Measurements from ENCODE around the gene SEC61A2. TPM values are rescaled to one million over a fixed set of nuclear protein-coding genes. Genes with fewer than 3 reads are reported as not detected.

Gene SEC61A2
- total and polyA plus RNA-seq, 4 donors: 2.8 to 17.5 (median 6.3) TPM

- no peaks in the 10 kb centered on the region for H3K27me3 ChIP-seq (ENCODE audit: control insufficient read depth in 3 of 3, insufficient read depth in 3 of 3, low read length in 2 of 3)
- TF ChIP-seq, protein P1, sequence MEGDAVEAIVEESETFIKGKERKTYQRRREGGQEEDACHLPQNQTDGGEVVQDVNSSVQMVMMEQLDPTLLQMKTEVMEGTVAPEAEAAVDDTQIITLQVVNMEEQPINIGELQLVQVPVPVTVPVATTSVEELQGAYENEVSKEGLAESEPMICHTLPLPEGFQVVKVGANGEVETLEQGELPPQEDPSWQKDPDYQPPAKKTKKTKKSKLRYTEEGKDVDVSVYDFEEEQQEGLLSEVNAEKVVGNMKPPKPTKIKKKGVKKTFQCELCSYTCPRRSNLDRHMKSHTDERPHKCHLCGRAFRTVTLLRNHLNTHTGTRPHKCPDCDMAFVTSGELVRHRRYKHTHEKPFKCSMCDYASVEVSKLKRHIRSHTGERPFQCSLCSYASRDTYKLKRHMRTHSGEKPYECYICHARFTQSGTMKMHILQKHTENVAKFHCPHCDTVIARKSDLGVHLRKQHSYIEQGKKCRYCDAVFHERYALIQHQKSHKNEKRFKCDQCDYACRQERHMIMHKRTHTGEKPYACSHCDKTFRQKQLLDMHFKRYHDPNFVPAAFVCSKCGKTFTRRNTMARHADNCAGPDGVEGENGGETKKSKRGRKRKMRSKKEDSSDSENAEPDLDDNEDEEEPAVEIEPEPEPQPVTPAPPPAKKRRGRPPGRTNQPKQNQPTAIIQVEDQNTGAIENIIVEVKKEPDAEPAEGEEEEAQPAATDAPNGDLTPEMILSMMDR (IDR thresholded peaks at IDR 0.05; ENCODE audit: control extremely low read depth, extremely low read depth): no peak
- WGBS, 2 donors: 79 to 90% methylated on average over 4 of the region's 4 CpGs
- H3K36me3 ChIP-seq (ENCODE audit: control insufficient read depth in 4 of 4, insufficient read depth in 4 of 4, low read length in 4 of 4): peaks cover 20 to 26% (median 21%) of the 10 kb centered on the region in 4 donors
- no peak for DNase-seq
- no peak overlapping the region for H3K27ac ChIP-seq (ENCODE audit: low read depth in 1 of 2, low read length in 1 of 2)
- no peak overlapping the region for H3K9ac ChIP-seq (ENCODE audit: insufficient read depth in 1 of 2, low read length in 2 of 2)
- no peaks in the 10 kb centered on the region for H3K4me1 ChIP-seq (ENCODE audit: control insufficient read depth in 5 of 5, insufficient read depth in 5 of 5, low read length in 5 of 5)
- no peak overlapping the region for H3K4me3 ChIP-seq
- no peak for ATAC-seq (ENCODE audit: insufficient read depth, low FRiP score)
- no peaks in the 10 kb centered on the region for H3K9me3 ChIP-seq (ENCODE audit: control insufficient read depth in 4 of 4, insufficient read depth in 3 of 4, low read length in 3 of 4)
Measured at GRCh38 chr10:12098966-12099365, 30.5 kb upstream of the SEC61A2 start.

DNA sequence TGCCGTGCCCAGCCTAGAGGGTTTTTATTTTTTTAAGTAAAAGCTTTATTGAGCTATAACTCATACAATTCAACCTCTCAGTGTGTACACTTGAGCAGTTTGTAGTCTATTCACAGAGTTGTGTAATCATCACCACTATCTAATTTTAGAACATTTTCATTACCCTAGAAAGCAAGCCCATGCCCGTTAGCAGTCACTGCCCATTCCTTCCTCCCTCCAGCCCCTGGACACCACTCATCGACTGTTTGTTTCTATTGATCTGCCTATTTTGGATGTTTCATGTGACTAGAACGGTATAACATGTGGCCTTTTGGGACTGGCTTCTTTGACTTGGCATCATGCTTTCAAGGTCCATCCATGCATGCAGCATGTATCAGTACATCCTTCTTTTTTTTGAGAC, 25.7 kb upstream of the SEC61A2 start:
- DNase-seq: no peak
- Histone ChIP-seq H3K27me3 (ENCODE audit: control insufficient read depth in 3 of 3, insufficient read depth in 3 of 3, low read length in 2 of 3) (no peaks in the 10 kb centered on the region), H3K27ac (ENCODE audit: low read depth in 1 of 2, low read length in 1 of 2) (no peak overlapping the region), H3K4me1 (ENCODE audit: control insufficient read depth in 5 of 5, insufficient read depth in 5 of 5, low read length in 5 of 5) (no peaks in the 10 kb centered on the region), H3K9me3 (ENCODE audit: control insufficient read depth in 4 of 4, insufficient read depth in 3 of 4, low read length in 3 of 4) (peaks cover 0 to 1% (median 0%) of the 10 kb centered on the region in 4 donors), H3K4me3 (no peak overlapping the region), H3K9ac (ENCODE audit: insufficient read depth in 1 of 2, low read length in 2 of 2) (no peak overlapping the region), H3K36me3 (ENCODE audit: control insufficient read depth in 4 of 4, insufficient read depth in 4 of 4, low read length in 4 of 4) (peaks cover 20 to 34% (median 25%) of the 10 kb centered on the region in 4 donors)
- TF ChIP-seq, protein P1 (IDR thresholded peaks at IDR 0.05; ENCODE audit: control extremely low read depth, extremely low read depth): no peak
- no peak for ATAC-seq (ENCODE audit: insufficient read depth, low FRiP score)
- 71 to 78% methylated on average over 4 of the region's 4 CpGs for WGBS, 2 donors

DNA sequence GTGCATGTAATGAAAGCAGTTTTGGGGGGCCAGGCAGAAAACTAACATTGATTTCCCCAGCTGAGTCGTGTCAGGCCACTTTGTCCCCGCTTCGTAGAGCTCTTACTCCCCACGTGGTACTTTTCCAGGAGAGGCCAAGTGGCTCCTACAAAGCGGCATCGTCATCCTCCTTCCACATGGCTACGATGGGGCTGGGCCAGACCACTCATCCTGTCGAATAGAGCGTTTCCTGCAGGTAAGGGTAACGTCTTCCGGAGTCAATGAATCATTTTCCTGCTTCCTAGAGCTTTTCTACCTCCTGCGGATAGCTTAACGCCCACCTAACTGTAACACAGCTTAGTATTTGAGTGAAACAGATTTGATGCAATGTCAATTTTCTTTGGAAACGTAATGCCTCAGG, 21.7 kb upstream of the SEC61A2 start:
- peaks cover 19 to 31% (median 22%) of the 10 kb centered on the region in 4 donors for H3K36me3 ChIP-seq (ENCODE audit: control insufficient read depth in 4 of 4, insufficient read depth in 4 of 4, low read length in 4 of 4)
- H3K9ac ChIP-seq (ENCODE audit: insufficient read depth in 1 of 2, low read length in 2 of 2): no peak overlapping the region
- peaks cover 0 to 1% (median 0%) of the 10 kb centered on the region in 4 donors for H3K9me3 ChIP-seq (ENCODE audit: control insufficient read depth in 4 of 4, insufficient read depth in 3 of 4, low read length in 3 of 4)
- TF ChIP-seq, protein P1 (IDR thresholded peaks at IDR 0.05; ENCODE audit: control extremely low read depth, extremely low read depth): no peak
- ATAC-seq (ENCODE audit: insufficient read depth, low FRiP score) (no peak), DNase-seq (no peak)
- WGBS, 2 donors: 86 to 87% methylated on average over 14 of the region's 14 CpGs
- H3K4me1 ChIP-seq (ENCODE audit: control insufficient read depth in 5 of 5, insufficient read depth in 5 of 5, low read length in 5 of 5): no peaks in the 10 kb centered on the region
- no peak overlapping the region for H3K27ac ChIP-seq (ENCODE audit: low read depth in 1 of 2, low read length in 1 of 2)
- no peak overlapping the region for H3K4me3 ChIP-seq
- no peaks in the 10 kb centered on the region for H3K27me3 ChIP-seq (ENCODE audit: control insufficient read depth in 3 of 3, insufficient read depth in 3 of 3, low read length in 2 of 3)

GRCh38 chr10:12109286-12109685, 20.2 kb upstream of the SEC61A2 start:
- peaks cover 16 to 26% (median 20%) of the 10 kb centered on the region in 4 donors for H3K36me3 ChIP-seq (ENCODE audit: control insufficient read depth in 4 of 4, insufficient read depth in 4 of 4, low read length in 4 of 4)
- ATAC-seq (ENCODE audit: insufficient read depth, low FRiP score): no peak

More at GRCh38 chr10:12109286-12109685, 20.2 kb upstream of the SEC61A2 start:
- 98% methylated on average over 5 of the region's 5 CpGs for WGBS, 2 donors
- DNase-seq: no peak
- Histone ChIP-seq H3K4me1 (ENCODE audit: control insufficient read depth in 5 of 5, insufficient read depth in 5 of 5, low read length in 5 of 5) (no peaks in the 10 kb centered on the region), H3K4me3 (no peak overlapping the region), H3K9ac (ENCODE audit: insufficient read depth in 1 of 2, low read length in 2 of 2) (no peak overlapping the region), H3K27ac (ENCODE audit: low read depth in 1 of 2, low read length in 1 of 2) (no peak overlapping the region), H3K9me3 (ENCODE audit: control insufficient read depth in 4 of 4, insufficient read depth in 3 of 4, low read length in 3 of 4) (peaks cover 0 to 1% (median 0%) of the 10 kb centered on the region in 4 donors), H3K27me3 (ENCODE audit: control insufficient read depth in 3 of 3, insufficient read depth in 3 of 3, low read length in 2 of 3) (no peaks in the 10 kb centered on the region)
- TF ChIP-seq, protein P1 (IDR thresholded peaks at IDR 0.05; ENCODE audit: control extremely low read depth, extremely low read depth): no peak

Data from lung (tissue), 12 donors.